ENCODE data around the gene TAS2R9. TPM values are rescaled to one million over a fixed set of nuclear protein-coding genes. Genes with fewer than 3 reads are reported as not detected.
"Not testable (repeated sequence)": the region's sequence is repeated elsewhere in the genome, so short reads cannot be mapped to it uniquely, and the experiment has no call there.

Gene TAS2R9
- total RNA-seq, 6 experiments from 2014 or later, result not detected

GRCh38 chr12:10794222-10794621, 15.7 kb downstream of the TAS2R9 start:
- no peaks in the 10 kb centered on the region for H3K36me3 Mint-ChIP-seq (ENCODE audit: low read depth)
- H3K27ac Mint-ChIP-seq, result no peak overlapping the region
- no peak overlapping the region for H3K4me3 Mint-ChIP-seq
- H3K4me1 Mint-ChIP-seq (ENCODE audit: low read depth), result no peaks in the 10 kb centered on the region
- DNase-seq, result no peak
- H3K9me3 Mint-ChIP-seq, result no peaks in the 10 kb centered on the region
- TF ChIP-seq, protein P1, sequence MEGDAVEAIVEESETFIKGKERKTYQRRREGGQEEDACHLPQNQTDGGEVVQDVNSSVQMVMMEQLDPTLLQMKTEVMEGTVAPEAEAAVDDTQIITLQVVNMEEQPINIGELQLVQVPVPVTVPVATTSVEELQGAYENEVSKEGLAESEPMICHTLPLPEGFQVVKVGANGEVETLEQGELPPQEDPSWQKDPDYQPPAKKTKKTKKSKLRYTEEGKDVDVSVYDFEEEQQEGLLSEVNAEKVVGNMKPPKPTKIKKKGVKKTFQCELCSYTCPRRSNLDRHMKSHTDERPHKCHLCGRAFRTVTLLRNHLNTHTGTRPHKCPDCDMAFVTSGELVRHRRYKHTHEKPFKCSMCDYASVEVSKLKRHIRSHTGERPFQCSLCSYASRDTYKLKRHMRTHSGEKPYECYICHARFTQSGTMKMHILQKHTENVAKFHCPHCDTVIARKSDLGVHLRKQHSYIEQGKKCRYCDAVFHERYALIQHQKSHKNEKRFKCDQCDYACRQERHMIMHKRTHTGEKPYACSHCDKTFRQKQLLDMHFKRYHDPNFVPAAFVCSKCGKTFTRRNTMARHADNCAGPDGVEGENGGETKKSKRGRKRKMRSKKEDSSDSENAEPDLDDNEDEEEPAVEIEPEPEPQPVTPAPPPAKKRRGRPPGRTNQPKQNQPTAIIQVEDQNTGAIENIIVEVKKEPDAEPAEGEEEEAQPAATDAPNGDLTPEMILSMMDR (IDR thresholded peaks at IDR 0.05), result no peak
- peaks cover 22% of the 10 kb centered on the region; the same call in 1 of the 2 replicates for H3K27me3 Mint-ChIP-seq (ENCODE audit: insufficient read depth)

GRCh38 chr12:10791769-10792168, 18.2 kb downstream of the TAS2R9 start:
- not testable (repeated sequence) for H3K4me3 Mint-ChIP-seq; H3K9me3 Mint-ChIP-seq; H3K4me1 Mint-ChIP-seq (ENCODE audit: low read depth); H3K36me3 Mint-ChIP-seq (ENCODE audit: low read depth); DNase-seq; H3K27ac Mint-ChIP-seq
- peaks cover 20% of the 10 kb centered on the region; the same call in 1 of the 2 replicates for H3K27me3 Mint-ChIP-seq (ENCODE audit: insufficient read depth)

DNA sequence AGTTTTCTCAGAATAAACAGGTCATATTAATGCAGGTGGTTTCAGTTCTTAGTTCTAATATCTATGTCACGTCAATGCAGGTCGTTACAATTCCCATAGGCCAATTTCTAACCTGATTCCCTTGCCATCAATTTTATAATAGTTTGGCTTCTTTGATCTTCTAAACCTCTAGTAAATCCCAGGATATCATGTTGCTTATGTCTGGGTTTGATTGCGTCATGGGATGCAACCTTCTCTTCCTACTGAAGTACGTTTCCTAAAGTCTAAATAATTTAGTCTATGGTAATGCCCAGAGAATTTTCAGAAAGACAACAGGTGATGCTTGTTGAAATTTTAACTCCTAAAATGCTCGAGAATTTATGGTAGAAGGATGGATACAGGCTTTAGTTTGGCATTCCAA, 26.7 kb downstream of the TAS2R9 start:
- H3K27me3 Mint-ChIP-seq (ENCODE audit: insufficient read depth), result peaks cover 3% of the 10 kb centered on the region; the same call in 1 of the 2 replicates
- no peaks in the 10 kb centered on the region for H3K4me1 Mint-ChIP-seq (ENCODE audit: low read depth)
- TF ChIP-seq, protein P1 (IDR thresholded peaks at IDR 0.05), result no peak
- DNase-seq, result no peak
- no peaks in the 10 kb centered on the region for H3K36me3 Mint-ChIP-seq (ENCODE audit: low read depth)
- no peak overlapping the region for H3K27ac Mint-ChIP-seq
- H3K9me3 Mint-ChIP-seq, result no peaks in the 10 kb centered on the region
- no peak overlapping the region for H3K4me3 Mint-ChIP-seq

DNA sequence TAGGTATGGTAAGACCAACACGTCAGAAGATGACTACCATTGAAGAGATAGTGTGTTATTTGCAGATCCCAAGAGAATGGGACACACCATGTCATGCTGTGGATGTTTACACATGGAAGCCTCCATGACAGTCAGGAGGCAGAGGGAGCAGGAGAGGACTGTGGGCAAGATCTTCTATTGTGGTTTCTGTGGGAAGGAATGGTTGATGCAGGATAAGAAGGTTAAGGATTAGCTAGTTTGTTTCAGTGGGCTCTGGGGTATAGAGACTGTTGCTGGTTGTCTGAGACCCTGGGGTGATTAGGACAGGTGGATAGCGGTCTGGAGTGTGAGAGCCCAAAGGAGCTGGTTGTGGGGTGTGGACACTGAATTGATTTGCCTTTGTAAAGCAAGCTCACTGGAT, 30.9 kb downstream of the TAS2R9 start:
- DNase-seq, result no peak
- TF ChIP-seq, protein P1 (IDR thresholded peaks at IDR 0.05), result no peak
- Mint-ChIP-seq H3K27ac (no peak overlapping the region), H3K27me3 (ENCODE audit: insufficient read depth) (peaks cover 3% of the 10 kb centered on the region), H3K36me3 (ENCODE audit: low read depth) (no peaks in the 10 kb centered on the region), H3K4me3 (no peak overlapping the region), H3K9me3 (no peaks in the 10 kb centered on the region), H3K4me1 (ENCODE audit: low read depth) (no peaks in the 10 kb centered on the region)

- no peaks in the 10 kb centered on the region for H3K9me3 Mint-ChIP-seq
- TF ChIP-seq, protein P1 (IDR thresholded peaks at IDR 0.05), result peak; percentile 86
- no peak overlapping the region for H3K27ac Mint-ChIP-seq
- no peaks in the 10 kb centered on the region for H3K36me3 Mint-ChIP-seq (ENCODE audit: low read depth)
- DNase-seq, result peak; percentile 15
- peaks cover 8% of the 10 kb centered on the region for H3K27me3 Mint-ChIP-seq (ENCODE audit: insufficient read depth)
- H3K4me1 Mint-ChIP-seq (ENCODE audit: low read depth), result no peaks in the 10 kb centered on the region
- H3K4me3 Mint-ChIP-seq, result no peak overlapping the region
Observed at GRCh38 chr12:10771132-10771733, 38.7 kb downstream of the TAS2R9 start.

- H3K27ac Mint-ChIP-seq, result no peak overlapping the region
- H3K4me1 Mint-ChIP-seq (ENCODE audit: low read depth), result no peaks in the 10 kb centered on the region
- peaks cover 12% of the 10 kb centered on the region for H3K27me3 Mint-ChIP-seq (ENCODE audit: insufficient read depth)
- TF ChIP-seq, protein P1 (IDR thresholded peaks at IDR 0.05), result no peak
- no peak for DNase-seq
- no peak overlapping the region for H3K4me3 Mint-ChIP-seq
- H3K9me3 Mint-ChIP-seq, result peaks cover 16% of the 10 kb centered on the region
- H3K36me3 Mint-ChIP-seq (ENCODE audit: low read depth), result peaks cover 9% of the 10 kb centered on the region
Observed at GRCh38 chr12:10759657-10760056, 50.3 kb downstream of the TAS2R9 start.

Other genes starting within 250 kb of the TAS2R9 start
- gene MAGOHB, start 196.6 kb downstream of the TAS2R9 start, total RNA-seq (2021; fragmentation: NEBNext Ultra II Directional; extraction: Animal tissue kit (Norgen Biotek cat#: 25700)), result 10 to 100 TPM; 40.7 to 50.7 (median 47.4) TPM
- gene STYK1, start 136.1 kb downstream of the TAS2R9 start, total RNA-seq (2021; fragmentation: NEBNext Ultra II Directional; extraction: Animal tissue kit (Norgen Biotek cat#: 25700)), result 1 to 10 TPM; 1.1 to 3.0 (median 1.8) TPM
- 100 to 1,000 TPM; 202 to 251 (median 218) TPM for gene YBX3, start 86.8 kb downstream of the TAS2R9 start, total RNA-seq (2021; fragmentation: NEBNext Ultra II Directional; extraction: Animal tissue kit (Norgen Biotek cat#: 25700))
- gene TAS2R7, start 7.5 kb downstream of the TAS2R9 start, total RNA-seq (2021; fragmentation: NEBNext Ultra II Directional; extraction: Animal tissue kit (Norgen Biotek cat#: 25700)), result not detected
- not detected for gene TAS2R8, start 2.9 kb downstream of the TAS2R9 start, total RNA-seq (2021; fragmentation: NEBNext Ultra II Directional; extraction: Animal tissue kit (Norgen Biotek cat#: 25700))
- under 1 TPM in 2 of 6 experiments, not detected in 4; 0.16 to 0.18 TPM for gene TAS2R10, start 16.2 kb upstream of the TAS2R9 start, total RNA-seq (2021; fragmentation: NEBNext Ultra II Directional; extraction: Animal tissue kit (Norgen Biotek cat#: 25700))
- 1 to 10 TPM in 5 of 6 experiments, not detected in 1; 1.0 to 1.3 (median 1.2) TPM for gene PRR4, start 39.3 kb upstream of the TAS2R9 start, total RNA-seq (2021; fragmentation: NEBNext Ultra II Directional; extraction: Animal tissue kit (Norgen Biotek cat#: 25700))
- gene PRH1, start 74.1 kb upstream of the TAS2R9 start, total RNA-seq (2021; fragmentation: NEBNext Ultra II Directional; extraction: Animal tissue kit (Norgen Biotek cat#: 25700)), result 1 to 10 TPM; 4.2 to 8.2 (median 6.4) TPM
- gene TAS2R13, start 99.4 kb upstream of the TAS2R9 start, total RNA-seq (2021; fragmentation: NEBNext Ultra II Directional; extraction: Animal tissue kit (Norgen Biotek cat#: 25700)), result under 1 TPM in 4 of 6 experiments, not detected in 2; 0.17 to 0.23 (median 0.18) TPM
- not detected for gene PRH2, start 119.1 kb upstream of the TAS2R9 start, total RNA-seq (2021; fragmentation: NEBNext Ultra II Directional; extraction: Animal tissue kit (Norgen Biotek cat#: 25700))
- 1 to 10 TPM; 1.1 to 1.6 (median 1.5) TPM for gene TAS2R14, start 129.1 kb upstream of the TAS2R9 start, total RNA-seq (2021; fragmentation: NEBNext Ultra II Directional; extraction: Animal tissue kit (Norgen Biotek cat#: 25700))
- under 1 TPM in 4 of 6 experiments, not detected in 2; 0.19 to 0.32 (median 0.22) TPM for gene TAS2R50, start 176.7 kb upstream of the TAS2R9 start, total RNA-seq (2021; fragmentation: NEBNext Ultra II Directional; extraction: Animal tissue kit (Norgen Biotek cat#: 25700))
- gene TAS2R20, start 188.1 kb upstream of the TAS2R9 start, total RNA-seq (2021; fragmentation: NEBNext Ultra II Directional; extraction: Animal tissue kit (Norgen Biotek cat#: 25700)), result under 1 TPM; 0.18 to 0.47 (median 0.31) TPM
- under 1 TPM; 0.28 to 0.97 (median 0.52) TPM for gene TAS2R19, start 212.5 kb upstream of the TAS2R9 start, total RNA-seq (2021; fragmentation: NEBNext Ultra II Directional; extraction: Animal tissue kit (Norgen Biotek cat#: 25700))
- gene TAS2R31, start 221.2 kb upstream of the TAS2R9 start, total RNA-seq (2021; fragmentation: NEBNext Ultra II Directional; extraction: Animal tissue kit (Norgen Biotek cat#: 25700)), result 1 to 10 TPM in 1 of 6 experiments, under 1 TPM in 5; 0.43 to 1.2 (median 0.63) TPM

Measured in HFFc6 (cell line).